NCI-H146 treated with DMSO at 0.1 percent for 48 hours (cell line): Measurements from ENCODE around the gene NANOGP8.
"Not testable (repeated sequence)": the region's sequence is repeated elsewhere in the genome, so short reads cannot be mapped to it uniquely, and the experiment has no call there.

Experiments
- DNase-seq: peaks from one replicate; lab custom pipeline; 2025; ENCODE audit not compliant: unreplicated experiment; lab: John Stamatoyannopoulos, UW

NANOGP8 gene

DNA sequence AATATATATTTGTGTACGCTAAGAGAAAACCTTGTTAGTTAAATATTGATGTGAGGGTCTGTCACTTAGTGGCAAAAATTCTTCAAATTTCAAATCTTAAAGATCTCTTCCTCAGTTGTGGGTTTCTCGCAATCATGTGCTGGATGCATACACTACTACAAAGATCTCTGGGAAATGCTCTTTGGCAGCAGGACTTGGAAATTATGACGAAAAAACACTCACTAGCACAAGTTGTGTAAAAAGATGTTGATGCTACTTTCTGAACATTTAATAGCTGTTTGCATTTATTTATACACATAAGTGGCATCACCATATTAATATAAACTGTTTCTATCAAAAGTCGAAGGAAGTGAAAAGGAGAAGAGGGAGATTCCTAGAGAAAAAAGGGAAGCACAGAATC, 10.8 kb upstream of the NANOGP8 start:
- no peak for DNase-seq

DNA sequence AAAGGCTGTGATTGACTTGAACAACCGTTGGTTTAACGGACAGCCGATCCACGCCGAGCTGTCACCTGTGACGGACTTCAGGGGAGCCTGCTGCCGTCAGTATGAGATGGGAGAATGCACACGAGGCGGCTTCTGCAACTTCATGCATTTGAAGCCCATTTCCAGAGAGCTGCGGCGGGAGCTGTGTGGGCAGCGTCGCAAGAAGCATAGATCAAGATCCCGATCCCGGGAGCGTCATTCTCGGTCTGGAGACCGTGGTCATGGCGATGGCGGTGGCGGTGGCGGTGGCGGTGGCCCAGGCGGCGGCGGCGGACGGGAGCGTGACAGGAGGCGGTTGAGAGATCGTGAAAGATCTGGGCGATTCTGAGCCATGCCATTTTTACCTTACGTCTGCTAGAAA, 7.8 kb upstream of the NANOGP8 start:
- no peak for DNase-seq

DNA sequence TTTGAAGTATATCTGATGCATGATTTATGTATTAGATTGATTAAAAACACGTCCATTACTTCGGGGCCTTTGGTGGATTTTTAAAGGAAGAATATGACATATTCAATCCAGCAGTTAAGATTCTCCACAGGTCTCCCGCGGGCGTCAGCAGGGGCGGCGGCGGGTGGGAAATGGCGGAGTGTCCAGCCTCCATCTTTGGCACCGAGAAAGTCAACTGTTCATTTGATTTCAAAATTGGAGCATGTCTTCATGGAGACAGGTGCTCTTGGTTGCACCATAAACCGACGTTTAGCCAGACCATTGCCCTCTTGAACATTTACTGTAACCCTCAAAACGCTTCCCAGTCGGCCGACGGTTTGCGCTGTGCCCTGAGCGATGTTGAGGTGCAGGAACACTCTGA, 7.2 kb upstream of the NANOGP8 start:
- no peak for DNase-seq

DNA sequence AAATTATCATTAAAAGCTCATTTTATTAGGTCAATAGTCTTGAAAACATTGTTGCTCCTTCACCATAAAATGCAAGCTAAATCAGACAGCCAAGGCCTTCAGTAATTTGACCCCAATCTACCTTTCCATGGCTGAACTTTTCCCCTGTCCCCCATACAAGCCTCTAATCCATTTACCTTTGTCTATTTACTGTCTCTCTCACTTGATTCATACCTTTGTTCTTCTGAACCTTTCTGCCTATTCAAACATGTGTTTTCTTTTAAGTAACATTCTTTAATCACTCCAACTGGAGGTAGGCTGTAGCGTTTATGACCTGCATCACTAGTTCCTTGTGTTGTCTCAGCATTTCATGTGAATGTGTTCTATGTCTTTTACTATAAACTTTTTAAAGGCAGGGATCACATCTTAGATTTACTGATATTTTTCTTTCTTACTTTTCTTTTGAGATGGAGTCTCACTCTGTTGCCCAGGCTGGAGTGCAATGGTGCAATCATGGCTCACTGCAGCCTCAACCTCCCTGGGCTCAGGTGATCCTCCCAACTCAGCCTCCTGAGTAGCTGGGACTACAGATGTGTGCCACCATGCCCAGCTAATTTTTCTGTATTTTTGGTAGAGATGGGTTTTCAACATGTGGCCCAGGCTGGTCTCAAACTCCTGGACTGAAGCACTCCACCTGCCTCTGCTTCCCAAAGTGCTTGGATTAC, 5.2 kb upstream of the NANOGP8 start:
- no peak for DNase-seq

DNA sequence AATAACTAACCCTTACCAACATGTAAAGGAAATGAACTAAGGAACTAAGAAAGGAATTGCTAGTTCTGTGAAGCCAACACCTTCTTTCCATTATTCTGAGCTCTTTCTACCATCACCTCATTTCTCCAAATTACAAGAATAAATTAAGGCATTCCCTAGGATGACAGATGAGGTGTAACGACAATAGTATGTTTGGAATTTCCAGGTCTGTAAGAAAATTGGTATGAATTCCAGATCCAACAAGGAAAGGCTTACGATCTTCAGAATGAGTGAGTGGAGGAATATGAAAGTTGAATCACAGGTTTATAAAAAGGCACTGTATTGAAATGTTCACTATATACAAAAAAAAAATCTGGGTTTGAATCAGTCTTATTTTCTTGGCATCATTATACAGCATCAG, 4.5 kb upstream of the NANOGP8 start:
- DNase-seq = no peak

DNA sequence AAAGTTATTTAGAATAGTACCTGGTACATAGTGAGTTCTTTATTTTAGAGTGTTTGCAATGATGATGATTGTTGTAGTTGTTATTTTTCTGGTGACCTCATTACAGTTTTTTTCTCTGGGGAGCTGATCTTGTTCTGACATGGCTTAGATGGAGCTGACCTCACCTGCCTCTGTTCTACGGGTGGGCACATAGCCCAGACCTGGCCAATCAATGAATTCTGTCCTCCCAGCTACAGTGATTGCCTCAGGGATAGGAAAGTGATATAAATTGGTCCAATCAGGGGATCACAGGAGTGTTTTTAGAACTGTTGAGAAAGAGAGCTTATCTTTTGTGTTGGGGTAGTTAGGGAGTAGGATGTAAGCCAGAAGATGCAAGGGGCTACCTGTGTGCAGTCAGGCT, 3.2 kb upstream of the NANOGP8 start:
- DNase-seq = no peak

DNA sequence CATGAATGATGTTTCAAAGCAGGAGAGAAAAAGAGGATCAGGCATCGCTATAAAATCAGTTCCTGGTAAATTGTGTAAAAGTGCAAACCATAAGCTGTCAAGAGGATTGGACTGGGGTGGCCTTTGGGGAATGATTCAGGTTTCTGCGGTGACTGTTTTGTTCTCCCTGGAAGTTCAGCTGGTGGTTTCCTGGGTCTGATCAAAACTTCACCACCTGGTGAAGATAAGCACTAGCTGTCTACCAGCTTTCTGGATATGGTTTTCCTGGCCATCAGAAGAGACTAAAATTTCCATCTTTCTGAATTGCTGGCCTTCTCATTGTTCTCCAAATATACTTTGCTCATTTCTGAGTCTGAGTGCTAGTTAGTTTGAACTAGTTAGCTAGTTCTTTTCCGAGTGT, 2.7 kb upstream of the NANOGP8 start:
- DNase-seq = no peak

DNA sequence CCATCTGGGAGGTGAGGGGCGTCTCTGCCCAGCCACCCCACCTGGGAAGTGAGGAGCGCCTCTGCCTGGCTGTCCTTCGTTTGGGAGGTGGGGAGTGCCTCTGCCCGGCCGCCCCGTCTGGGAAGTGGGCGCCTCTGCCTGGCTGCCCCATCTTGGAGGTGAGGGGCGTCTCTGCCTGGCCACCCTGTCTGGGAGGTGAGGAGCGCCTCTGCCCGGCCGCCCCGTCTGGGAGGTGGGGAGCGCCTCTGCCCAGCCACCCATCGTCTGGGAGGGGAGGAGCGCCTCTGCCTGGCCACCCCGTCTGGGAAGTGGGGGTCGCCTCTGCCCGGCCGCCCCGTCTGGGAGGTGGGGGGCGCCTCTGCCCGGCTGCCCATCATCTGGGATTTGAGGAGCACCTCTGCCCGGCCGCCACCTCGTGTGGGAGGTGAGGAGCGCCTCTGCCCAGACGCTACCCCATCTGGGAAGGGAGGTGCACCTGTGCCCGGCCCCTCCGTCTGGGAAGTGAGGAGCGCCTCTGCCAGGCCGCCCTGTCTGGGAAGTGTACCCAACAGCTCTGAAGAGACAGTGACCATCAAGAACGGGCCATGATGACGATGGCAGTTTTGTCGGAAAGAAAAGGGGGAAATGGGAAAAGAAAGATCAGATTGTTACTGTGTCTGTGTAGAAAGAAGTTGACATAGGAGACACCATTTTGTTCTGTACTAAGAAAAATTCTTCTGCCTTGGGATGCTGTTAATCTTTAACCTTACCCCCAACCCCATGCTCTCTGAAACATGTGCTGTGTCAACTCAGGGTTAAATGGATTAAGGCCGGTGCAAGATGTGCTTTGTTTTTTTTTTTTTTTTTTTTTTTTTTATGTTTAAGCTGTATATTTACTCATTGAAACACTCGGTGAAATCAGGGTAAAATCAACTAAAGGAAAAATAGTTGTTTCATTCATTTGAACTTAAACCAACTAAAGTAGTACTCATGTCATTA, 2.4 kb downstream of the NANOGP8 start:
- DNase-seq = not testable (repeated sequence)

DNA sequence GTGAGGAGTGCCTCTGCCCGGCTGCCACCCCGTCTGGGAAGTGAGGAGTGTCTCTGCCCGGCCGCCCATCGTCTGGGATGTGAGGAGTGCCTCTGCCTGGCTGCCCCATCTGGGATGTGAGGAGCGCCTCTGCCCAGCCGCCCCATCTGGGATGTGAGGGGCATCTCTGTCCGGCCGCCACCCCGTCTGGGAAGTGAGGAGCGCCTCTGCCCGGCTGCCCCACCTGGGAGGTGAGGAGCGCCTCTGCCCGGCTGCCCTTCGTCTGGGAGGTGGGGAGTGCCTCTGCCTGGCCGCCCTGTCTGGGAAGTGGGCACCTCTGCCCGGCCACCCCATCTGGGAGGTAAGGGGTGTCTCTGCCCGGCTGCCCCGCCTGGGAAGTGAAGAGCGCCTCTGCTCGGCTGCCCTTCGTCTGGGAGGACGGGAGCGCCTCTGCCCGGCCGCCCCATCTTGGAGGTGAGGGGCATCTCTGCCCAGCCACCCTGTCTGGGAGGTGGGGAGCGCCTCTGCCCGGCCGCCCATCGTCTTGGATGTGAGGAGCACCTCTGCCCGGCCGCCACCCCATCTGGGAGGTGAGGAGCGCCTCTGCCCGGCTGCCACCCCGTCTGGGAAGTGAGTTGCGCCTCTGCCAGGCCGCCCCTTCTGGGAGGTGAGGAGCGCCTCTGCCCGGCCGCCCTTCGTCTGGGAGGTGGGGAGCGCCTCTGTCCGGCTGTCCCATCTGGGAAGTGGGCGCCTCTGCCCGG, 3.3 kb downstream of the NANOGP8 start:
- not testable (repeated sequence) for DNase-seq

DNA sequence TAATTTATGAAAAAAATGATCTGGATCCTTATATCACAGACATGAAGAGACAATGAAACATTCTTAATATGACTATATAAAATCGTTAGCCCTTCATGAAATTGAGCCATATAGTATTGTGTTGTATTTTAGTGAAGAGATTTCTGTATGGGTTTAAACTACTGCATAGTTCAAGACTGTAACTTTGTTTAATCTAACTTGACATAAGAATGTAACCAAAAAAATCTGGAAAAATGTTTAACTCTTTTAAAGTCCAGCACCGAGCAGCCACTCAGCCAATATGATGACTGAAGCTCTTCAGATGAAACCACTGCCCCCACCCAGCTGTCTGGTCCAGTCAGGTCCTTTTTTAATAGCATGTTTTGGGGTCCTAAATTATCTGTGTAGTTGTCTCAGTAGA, 4.9 kb downstream of the NANOGP8 start:
- no peak for DNase-seq

DNA sequence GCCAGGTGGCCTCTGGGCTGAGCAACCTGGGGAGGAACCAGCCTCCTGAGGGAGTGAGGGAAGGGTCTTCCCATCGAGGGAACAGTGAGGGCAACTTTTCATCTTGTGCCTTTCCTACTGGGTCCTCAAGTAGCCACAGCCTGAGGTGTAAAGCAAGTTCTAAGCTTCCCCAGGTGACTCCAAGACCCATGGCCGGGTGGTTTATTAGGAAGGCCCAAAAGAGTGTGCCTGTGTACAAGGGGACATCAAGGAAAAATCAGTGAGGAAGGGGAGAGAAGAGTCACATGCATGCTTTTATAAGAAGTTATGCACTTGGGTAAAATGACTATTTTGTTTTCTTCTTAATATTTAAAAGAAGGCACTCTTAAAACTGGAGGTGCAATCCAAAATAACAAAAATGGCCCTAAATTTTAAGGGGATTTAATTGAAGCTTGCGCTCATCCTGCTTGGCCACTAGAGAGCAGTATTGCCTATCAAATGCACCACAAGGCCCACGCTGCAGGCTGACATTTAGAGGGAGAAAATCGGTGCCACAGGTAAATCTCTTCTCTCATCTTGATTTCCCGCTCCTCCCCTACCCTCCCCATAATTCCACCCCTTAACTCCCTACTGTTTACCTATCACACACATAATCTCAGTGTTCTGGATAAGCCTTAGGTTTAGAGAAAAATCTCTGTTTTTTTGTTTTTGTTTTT, 6.7 kb downstream of the NANOGP8 start:
- DNase-seq = no peak

DNA sequence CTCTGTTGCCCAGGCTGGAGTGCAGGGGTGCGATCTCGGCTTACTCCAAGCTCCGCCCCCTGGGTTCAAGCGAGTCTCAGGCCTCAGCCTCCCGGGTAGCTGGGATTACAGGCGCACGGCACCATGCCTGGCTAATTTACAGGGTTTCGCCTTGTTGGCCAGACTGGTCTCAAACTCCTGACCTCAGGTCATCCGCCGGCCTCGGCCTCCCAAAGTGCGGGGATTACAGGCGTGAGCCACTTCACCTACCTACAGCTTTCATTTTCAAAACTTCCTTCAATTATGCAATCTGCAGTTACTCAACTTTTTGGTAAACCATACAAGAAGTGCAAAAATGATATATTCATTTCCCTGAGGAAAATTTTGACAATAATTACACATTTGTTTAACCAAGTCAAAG, 14.0 kb downstream of the NANOGP8 start:
- DNase-seq = no peak

DNA sequence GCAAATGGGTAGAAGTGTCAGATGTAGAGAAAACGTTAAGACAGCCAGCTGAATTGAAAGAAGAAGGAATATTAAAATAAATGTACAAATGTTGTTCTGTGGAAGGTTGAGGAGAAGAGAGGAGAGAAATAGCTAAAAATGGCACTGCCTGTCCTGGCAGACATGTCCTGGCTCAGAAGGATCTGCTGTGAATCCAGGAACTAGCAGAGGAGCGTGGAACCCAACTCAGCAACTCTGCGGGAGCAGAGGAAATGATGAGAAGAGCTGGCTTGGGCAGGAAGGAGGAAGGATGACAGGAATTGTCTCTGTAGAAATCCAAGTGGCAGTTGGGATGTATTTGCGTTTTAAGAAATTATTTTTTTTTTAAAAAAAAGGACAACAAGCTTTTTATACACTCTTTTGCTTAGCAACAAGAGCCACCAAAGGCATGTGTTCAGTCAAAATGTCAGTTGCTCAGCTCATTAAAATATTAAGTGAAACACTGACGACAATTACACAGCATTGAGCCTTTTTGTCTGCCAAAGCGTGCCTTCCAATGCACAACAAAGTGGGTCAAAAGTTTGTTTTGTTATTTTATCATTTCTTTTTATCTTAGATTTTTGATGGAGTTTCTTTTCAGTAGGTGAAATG, 16.1 kb downstream of the NANOGP8 start:
- no peak for DNase-seq

DNA sequence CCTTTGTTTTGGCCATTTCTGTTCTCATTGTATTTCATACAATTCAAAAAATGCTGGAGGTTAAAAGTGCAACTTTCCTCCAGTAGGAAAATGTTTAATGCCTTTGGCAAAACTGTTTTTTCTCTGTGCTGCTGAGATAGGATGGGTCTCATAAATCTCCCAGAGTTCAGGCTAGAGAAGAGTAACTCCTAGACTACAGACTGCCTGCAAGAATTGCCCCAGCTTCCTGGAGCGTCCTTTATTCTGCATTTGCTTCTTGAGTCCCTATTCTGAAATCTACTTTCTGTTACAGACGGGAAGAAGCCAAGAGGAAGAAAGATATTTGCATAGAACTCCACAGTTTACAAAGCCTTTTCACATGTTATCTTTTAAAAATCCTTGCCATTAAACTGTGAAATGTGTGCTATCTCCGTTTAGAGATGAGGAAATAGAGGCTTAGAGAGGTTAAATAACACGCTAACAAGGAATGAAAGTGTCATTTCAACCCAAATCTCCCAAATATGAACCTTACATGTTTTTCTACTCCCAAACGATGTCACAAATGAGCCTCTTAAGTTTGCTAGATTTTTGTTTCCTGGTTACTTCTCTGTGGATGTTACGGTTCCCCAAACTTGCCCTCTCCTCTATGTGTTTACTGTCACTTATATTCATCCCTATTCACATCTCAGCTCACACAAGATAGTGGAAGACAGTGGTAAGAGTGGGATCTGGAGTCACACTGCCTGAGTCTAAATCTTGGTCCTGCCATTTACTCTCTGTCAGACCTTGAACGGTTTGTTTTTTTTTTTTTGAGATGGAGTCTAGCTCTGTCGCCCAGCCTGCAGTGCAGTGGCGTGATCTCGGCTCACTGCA, 17.4 kb downstream of the NANOGP8 start:
- no peak for DNase-seq

DNA sequence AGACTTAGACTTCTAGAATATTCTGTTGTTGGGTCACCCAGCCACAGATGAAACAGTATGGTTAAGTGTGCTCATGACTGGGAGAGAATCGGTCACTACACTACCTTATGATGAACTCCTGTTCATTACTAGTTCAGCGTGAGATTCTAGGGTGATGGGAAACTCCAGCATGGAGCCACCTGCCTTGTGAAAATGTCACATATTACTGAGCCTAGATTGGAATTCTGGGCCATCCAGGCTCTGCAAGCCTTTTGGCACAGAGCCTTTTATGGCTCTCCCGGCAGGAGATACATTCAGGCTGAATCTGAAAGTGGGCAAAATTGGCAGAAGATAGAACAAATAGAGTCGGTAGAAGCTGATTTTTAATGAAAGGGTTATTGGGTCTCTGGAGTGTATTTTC, 19.0 kb downstream of the NANOGP8 start:
- no peak for DNase-seq

DNA sequence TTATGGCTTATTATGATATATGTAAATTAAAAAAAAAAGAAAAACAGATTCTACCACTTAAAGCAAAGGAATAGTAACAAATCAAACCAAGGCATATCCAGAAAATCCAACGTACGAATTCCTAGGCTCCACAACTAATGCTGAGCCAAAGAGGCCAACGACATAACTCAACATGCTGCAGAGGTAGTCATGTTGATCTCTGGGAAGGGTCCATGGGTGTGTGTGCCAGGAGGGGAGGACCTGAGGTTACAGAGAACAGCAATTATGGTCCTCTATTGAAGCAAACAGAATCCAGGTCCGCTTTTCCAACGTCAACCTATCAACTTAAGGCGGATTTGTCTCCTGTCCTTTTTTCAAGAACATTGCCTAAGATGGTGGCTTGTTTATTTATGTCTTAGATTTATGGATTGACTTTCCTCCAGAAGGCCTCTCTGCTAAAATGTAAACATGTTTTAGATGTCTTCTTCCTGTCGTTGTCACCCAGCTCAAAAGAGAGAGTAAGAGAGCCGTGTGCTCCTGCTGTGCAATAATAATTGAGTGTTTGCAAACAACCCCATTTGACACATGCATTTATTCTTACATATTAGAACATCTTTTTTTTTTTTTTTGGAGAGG, 20.4 kb downstream of the NANOGP8 start:
- DNase-seq = no peak

DNA sequence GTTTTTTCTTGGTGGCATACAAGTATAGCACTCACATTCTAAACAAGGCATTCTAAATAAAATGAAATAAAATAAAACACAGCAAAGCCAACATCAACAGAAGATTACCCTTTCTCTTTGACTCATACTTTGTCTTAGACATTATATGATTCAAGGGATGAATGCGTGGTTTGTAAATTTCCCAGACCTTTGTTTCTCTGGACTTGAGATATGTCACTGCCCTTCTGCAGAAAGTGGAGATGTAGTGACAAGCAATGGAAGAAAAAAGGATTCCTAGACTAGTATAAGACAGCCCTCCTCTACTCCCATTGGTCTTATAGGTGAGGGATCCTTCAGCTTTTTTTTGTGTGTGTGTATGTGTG, 22.4 kb downstream of the NANOGP8 start:
- no peak for DNase-seq

DNA sequence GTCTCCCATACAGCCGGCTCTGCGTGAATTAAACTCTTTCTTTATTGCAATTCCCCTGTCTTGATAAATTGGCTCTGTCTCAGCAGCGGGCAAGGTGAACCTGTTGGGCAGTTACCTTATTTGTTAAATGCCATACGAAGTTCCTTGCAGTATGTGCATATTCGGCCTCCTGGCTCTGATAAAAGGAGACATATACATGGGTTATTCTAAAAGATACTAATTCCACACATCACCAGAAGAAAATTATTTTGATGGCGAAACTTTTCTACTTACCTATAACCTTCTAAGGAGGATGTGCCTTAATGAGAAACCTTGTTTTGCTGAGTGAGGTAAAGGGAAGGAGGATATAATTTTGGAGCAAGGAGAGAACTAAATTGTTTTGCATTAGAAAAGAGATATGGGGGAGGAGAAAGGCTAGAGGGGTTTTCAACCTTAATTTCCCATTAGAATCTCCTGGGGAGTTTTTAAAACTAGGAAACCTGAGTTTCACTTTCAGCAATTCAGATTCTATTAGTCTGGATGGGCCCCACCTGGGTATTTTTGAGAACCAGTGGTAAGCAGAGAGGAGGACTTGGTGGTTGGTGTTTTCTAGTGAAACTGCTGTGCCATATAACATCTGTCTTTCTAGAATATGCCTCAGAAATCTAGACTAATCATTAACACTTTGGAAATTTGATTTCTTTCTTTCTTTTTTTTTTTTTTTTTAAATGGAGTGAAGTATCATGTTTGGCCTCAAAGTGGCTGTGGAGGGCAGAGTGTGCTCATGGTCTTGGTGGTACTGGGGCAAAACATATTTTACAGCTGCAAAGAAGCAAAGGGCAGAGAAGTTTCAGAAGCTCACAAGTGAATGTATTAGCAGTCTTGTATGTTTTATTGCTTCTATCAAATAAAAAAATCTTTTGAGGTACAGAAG, 23.0 kb downstream of the NANOGP8 start:
- no peak for DNase-seq
